Fibroblast of lung (primary cell): ENCODE measurements around the gene KCTD10.

Experiments used
- CTCF ChIP-seq, 2 donors: IDR thresholded peaks in 1 of 2; conservative IDR thresholded peaks in 1 of 2; 1 replicate in 1 of 2; 2 replicates in 1 of 2; pipeline ENCODE4 v1.5.1; 2011 to 2012; ENCODE audit warnings: low read length in 2 of 2, control low read depth in 1 of 2, inconsistent platforms in 1 of 2, low read depth in 1 of 2, mild to moderate bottlenecking in 1 of 2
- EZH2 ChIP-seq: IDR thresholded peaks from 2 replicates; pipeline ENCODE4 v1.5.1; 2012; ENCODE audit warnings: low read length, control low read depth, mild to moderate bottlenecking; ENCODE audit errors: missing control alignments

GRCh38 chr12:109440851-109441490 lies 36.1 kb downstream of the KCTD10 start:
- TF ChIP-seq CTCF (conservative IDR thresholded peaks at IDR 0.05 in 1 of 2, IDR thresholded peaks at IDR 0.05 in 1 of 2; ENCODE audit: low read depth in 1 of 2, low read length in 2 of 2): no peak
- TF ChIP-seq EZH2: no peak
